Bronchial epithelial cell (primary cell): ENCODE results near the gene ELMO1. TPM values are rescaled to one million over a fixed set of nuclear protein-coding genes. Genes with fewer than 3 reads are reported as not detected.

Experiments
- DNase-seq: peaks from one replicate; pipeline ENCODE4 v3.0.0-alpha.2; 2010; ENCODE audit warnings: low read depth
- FAIRE-seq: peaks from 2 replicates; lab custom pipeline; 2011; peaks lifted over from hg19 to GRCh38; lab: Jason Lieb, UNC
- H3K27me3 ChIP-seq: 2 replicates; pipeline ENCODE4 v1.5.1; 2011; ENCODE audit warnings: low read length; ENCODE audit not compliant: control insufficient read depth, insufficient read depth
- H3K36me3 ChIP-seq: 2 replicates; pipeline ENCODE4 v1.5.1; 2011; ENCODE audit warnings: low read length; ENCODE audit not compliant: control insufficient read depth, insufficient read depth
- H3K4me3 ChIP-seq: 2 replicates; pipeline ENCODE4 v1.5.1; 2011; ENCODE audit warnings: mild to moderate bottlenecking, low read depth, low read length, control low read depth
- total RNA-seq: library from RNA; depleted of rRNA; stranded (reverse); fragments of >200 nt; gene quantifications from 2 replicates; pipeline ENCODE4 v1.2.1, GENCODE V29; 2014
- TF ChIP-seq, protein P1 (sequence below): IDR thresholded peaks from 2 replicates; pipeline ENCODE4 v1.5.1; 2011; ENCODE audit warnings: mild to moderate bottlenecking, moderate library complexity, low read length, control low read depth, inconsistent platforms; ENCODE audit not compliant: insufficient read depth, severe bottlenecking

Gene ELMO1
- total RNA-seq, 1 donor from 2014 or later = under 0.01 TPM

DNA sequence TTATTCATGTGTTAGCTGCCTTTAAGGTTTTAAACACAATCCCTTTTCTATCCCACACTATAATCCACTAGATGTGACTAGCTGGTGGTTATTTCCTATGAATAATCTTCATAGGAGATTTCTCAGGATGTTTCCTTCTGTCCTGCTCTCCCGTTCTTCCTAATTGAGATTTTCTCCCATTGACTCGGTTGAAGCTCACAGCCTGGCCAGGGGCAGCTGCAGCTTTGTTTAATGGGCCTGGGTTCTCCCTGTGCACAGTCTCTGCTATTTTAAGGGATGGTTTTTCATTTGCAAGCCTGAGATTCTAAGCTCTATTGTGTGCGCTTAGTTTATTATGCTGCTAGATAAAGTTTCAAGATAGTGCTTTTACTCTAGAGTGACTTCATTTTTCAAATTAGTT, 441.0 kb downstream of the ELMO1 start:
- Histone ChIP-seq H3K4me3 (no peak overlapping the region), H3K36me3 (no peaks in the 10 kb centered on the region), H3K27me3 (no peaks in the 10 kb centered on the region)
- TF ChIP-seq, protein P1, sequence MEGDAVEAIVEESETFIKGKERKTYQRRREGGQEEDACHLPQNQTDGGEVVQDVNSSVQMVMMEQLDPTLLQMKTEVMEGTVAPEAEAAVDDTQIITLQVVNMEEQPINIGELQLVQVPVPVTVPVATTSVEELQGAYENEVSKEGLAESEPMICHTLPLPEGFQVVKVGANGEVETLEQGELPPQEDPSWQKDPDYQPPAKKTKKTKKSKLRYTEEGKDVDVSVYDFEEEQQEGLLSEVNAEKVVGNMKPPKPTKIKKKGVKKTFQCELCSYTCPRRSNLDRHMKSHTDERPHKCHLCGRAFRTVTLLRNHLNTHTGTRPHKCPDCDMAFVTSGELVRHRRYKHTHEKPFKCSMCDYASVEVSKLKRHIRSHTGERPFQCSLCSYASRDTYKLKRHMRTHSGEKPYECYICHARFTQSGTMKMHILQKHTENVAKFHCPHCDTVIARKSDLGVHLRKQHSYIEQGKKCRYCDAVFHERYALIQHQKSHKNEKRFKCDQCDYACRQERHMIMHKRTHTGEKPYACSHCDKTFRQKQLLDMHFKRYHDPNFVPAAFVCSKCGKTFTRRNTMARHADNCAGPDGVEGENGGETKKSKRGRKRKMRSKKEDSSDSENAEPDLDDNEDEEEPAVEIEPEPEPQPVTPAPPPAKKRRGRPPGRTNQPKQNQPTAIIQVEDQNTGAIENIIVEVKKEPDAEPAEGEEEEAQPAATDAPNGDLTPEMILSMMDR = no peak
- DNase-seq = no peak
- FAIRE-seq = no peak

DNA sequence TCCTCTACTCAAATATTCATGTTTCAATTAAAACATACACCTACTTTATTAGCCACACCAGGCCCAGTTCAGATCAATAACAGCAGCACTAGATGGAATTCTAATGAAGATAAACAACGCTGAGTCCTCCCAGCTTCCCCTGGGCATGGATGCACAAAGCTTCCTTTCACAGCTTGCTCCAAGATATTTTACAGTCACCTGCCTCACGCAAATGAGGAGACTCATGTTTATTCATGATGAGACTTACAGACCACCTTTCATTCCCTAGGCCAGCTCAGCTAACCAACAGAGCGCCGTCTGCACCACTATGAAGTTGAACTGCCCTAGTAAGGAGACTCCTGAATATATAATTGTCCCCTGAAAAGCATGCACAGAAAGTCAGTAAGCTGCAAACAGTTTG, 441.4 kb downstream of the ELMO1 start:
- Histone ChIP-seq H3K27me3 (no peaks in the 10 kb centered on the region), H3K4me3 (no peak overlapping the region), H3K36me3 (no peaks in the 10 kb centered on the region)
- TF ChIP-seq, protein P1 = no peak
- FAIRE-seq (no peak), DNase-seq (no peak)

DNA sequence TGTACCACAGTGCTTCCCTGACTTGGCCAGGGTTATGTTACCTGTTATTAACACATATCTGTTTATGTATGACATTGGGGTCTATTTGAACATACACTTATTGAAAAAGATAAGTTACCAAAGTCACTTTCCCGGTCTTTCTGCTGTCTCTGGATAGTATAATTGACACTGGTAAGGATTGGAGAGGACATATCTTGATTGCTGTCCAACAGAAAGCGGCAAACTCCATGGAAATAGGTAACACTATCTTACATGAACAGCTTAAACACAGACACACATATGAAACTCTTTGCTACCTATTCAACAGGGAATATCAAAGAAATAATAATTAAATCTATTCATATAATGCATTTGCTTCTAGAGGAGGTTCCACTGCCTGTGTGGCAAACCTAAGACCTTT, 441.9 kb downstream of the ELMO1 start:
- FAIRE-seq (no peak), DNase-seq (no peak)
- TF ChIP-seq, protein P1 = no peak
- Histone ChIP-seq H3K27me3 (no peaks in the 10 kb centered on the region), H3K36me3 (no peaks in the 10 kb centered on the region), H3K4me3 (no peak overlapping the region)

DNA sequence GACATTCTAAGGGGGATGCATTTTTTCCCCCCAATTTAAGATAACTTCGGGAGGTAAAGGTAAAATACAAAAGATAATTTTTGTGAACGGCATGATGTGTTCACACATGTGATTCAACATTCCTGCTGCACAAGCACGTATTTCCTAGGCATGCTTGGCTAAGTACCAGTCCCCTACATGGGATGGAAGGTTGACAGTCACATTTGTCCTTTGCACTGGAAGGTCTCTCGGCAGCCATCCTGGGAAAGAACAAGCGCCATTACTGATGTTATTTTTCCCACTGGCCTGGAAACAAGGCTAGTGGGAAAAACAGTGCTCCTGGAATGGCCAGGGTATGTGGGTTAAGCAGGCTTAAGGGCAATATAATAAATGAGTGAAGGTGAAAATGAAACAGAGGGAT, 448.2 kb downstream of the ELMO1 start:
- DNase-seq (no peak), FAIRE-seq (no peak)
- no peaks in the 10 kb centered on the region for H3K36me3 ChIP-seq
- H3K27me3 ChIP-seq = no peaks in the 10 kb centered on the region
- TF ChIP-seq, protein P1 = no peak
- H3K4me3 ChIP-seq = no peak overlapping the region

DNA sequence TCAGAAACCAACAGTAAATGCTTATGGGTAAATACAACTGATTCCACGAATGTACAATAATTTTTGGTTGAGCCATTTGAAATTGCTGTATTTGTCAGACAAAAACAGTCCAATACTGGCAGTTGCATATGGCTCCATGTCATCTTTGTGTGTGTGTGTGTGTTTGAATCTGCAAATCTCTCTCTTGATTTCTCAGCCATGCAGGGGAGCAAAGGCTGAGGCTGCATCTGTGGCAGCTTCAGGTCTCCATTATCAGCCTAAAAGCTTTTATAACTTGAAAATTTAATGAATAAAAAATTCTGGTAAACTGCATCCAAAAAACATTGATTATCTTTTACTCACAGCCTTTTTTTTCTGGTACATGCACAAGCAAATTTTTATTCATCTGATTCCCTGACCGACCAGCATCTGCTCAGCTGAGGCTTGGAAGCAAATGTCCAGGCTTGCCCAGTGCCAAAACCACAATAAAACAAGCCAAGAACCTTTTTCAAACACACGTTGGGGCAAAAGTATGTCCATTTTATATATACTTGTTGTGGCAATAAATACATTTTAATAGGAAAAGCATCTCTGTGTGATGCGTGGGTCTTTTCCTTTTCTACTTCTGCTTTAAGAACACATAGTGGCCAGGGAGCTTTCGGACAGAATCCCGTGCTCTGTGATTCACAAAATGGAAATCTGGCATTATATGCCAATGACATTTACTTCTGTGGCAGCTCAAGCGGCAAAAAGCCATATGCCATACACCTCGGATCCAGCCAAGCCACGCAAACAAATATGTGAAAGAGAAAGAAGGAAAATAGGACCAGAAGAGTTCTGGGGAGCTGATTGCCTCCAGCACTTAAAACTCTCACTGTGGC, 448.8 kb downstream of the ELMO1 start:
- H3K4me3 ChIP-seq = no peak overlapping the region
- no peak for FAIRE-seq
- H3K27me3 ChIP-seq = no peaks in the 10 kb centered on the region
- DNase-seq = peak; percentile 17
- TF ChIP-seq, protein P1 = no peak
- no peaks in the 10 kb centered on the region for H3K36me3 ChIP-seq
